ENCODE measurements around the gene CASP1. TPM values are rescaled to one million over a fixed set of nuclear protein-coding genes. Genes with fewer than 3 reads are reported as not detected.

Gene CASP1
- total and polyA plus RNA-seq, 12 donors: 4.3 to 35.5 (median 8.2) TPM

- Histone ChIP-seq H3K4me1 (peaks cover 0 to 18% (median 0%) of the 10 kb centered on the region in 9 donors), H3K27ac (peak overlapping the region in 1 of 10 donors; percentile 26), H3K27me3 (no peaks in the 10 kb centered on the region), H3K9me3 (peaks cover 0 to 5% (median 0%) of the 10 kb centered on the region in 11 donors), H3K36me3 (peaks cover 0 to 33% (median 5%) of the 10 kb centered on the region in 9 donors), H3K4me3 (peak overlapping the region in 1 of 10 donors; percentile 16)
- intact Hi-C loops (cut with DNase I): no loop called here
- no peak for ATAC-seq
- WGBS, 2 donors: 40 to 44% methylated on average over 2 of the region's 2 CpGs
- DNase-seq: no peak
- no peak for TF ChIP-seq CTCF (IDR thresholded peaks at IDR 0.05)
Measured at GRCh38 chr11:105022527-105022926, 12.4 kb downstream of the CASP1 start.

GRCh38 chr11:105007463-105007862 is 27.5 kb downstream of the CASP1 start:
- H3K4me1 ChIP-seq: no peaks in the 10 kb centered on the region
- H3K36me3 ChIP-seq: no peaks in the 10 kb centered on the region
- no peak overlapping the region for H3K4me3 ChIP-seq
- no peak for TF ChIP-seq CTCF (IDR thresholded peaks at IDR 0.05)
- no peak overlapping the region for H3K27ac ChIP-seq
- DNase-seq (no peak), ATAC-seq (no peak)
- no peaks in the 10 kb centered on the region for H3K9me3 ChIP-seq
- intact Hi-C loops (cut with DNase I): no loop called here
- no peaks in the 10 kb centered on the region for H3K27me3 ChIP-seq

DNA sequence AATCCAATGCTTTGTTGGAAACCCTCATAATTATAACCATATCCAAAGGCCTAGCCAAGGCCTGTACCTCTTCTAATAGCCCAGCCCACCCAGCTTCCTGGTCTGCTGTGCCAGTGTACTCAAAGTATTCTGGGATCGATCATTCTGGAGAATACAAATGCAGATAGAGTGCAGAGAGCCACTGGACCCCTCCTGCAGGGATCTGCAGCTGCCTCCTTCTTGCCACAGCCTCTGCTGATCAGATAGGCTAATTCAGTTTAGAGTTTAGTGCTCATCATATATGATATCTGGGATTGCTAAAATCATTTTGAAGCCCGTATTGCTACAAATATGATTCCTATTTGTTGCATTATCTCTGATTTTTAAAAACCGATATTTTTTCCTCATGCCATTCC is 29.5 kb downstream of the CASP1 start:
- Histone ChIP-seq H3K36me3 (no peaks in the 10 kb centered on the region), H3K9me3 (no peaks in the 10 kb centered on the region), H3K27ac (no peak overlapping the region), H3K27me3 (no peaks in the 10 kb centered on the region), H3K4me1 (no peaks in the 10 kb centered on the region), H3K4me3 (no peak overlapping the region)
- intact Hi-C loops (cut with DNase I): no loop called here
- DNase-seq (no peak), ATAC-seq (no peak)
- WGBS, 2 donors: 85 to 86% methylated on average over 3 of the region's 3 CpGs
- no peak for TF ChIP-seq CTCF (IDR thresholded peaks at IDR 0.05)

DNA sequence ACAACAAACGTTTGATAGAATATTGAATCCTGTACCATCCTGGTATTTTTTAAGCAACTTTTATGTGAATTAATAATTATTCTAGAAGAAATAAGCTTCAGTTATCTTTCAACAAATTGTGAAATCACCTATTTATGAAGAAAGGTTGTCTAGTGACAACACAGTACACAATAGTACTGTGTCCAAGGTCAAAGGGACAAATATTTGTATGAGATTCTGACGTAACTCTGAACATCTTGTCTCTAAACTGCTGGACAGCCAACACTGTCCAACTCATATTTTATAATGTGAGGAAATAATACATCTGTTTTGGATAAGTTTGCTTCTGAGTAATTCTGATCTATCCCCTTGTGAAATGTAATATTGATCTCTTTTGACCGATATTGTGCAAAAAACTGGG is 30.9 kb downstream of the CASP1 start:
- TF ChIP-seq CTCF (IDR thresholded peaks at IDR 0.05): no peak
- DNase-seq: no peak

More for the DNA sequence above, 30.9 kb downstream of the CASP1 start:
- no peaks in the 10 kb centered on the region for H3K4me1 ChIP-seq
- H3K9me3 ChIP-seq: no peaks in the 10 kb centered on the region
- intact Hi-C loops (cut with DNase I): no loop called here
- H3K4me3 ChIP-seq: no peak overlapping the region
- 61 to 64% methylated on average over 3 of the region's 3 CpGs for WGBS, 2 donors
- no peak for ATAC-seq
- H3K27ac ChIP-seq: no peak overlapping the region
- H3K36me3 ChIP-seq: no peaks in the 10 kb centered on the region
- no peaks in the 10 kb centered on the region for H3K27me3 ChIP-seq

All from heart right ventricle (tissue), 16 donors.